Adrenal gland (tissue), 12 donors: Measurements from ENCODE around the gene GGPS1. TPM values are rescaled to one million over a fixed set of nuclear protein-coding genes. Genes with fewer than 3 reads are reported as not detected.

Experiments used
- DNase-seq, 7 donors: peaks; one replicate each; pipeline ENCODE4 v3.0.0-alpha.2; 2019 to 2020
- H3K27ac ChIP-seq, 5 donors: fragments of 200-600 bp; sonication (generic) in 4 of 5; 1 replicate in 3 of 5; 2 replicates in 2 of 5; pipeline versions ENCODE4 v1.5.1 to v1.8.0; 2016 to 2020; ENCODE audit warnings: mild to moderate bottlenecking in 1 of 5
- H3K27me3 ChIP-seq: fragments of 200-600 bp; 2 replicates; pipeline ENCODE4 v1.8.0; 2021
- H3K36me3 ChIP-seq, 2 donors: fragments of 200-600 bp; replicated peaks in 1 of 2; 1 replicate in 1 of 2; 2 replicates in 1 of 2; pipeline versions ENCODE4 v1.5.1 to v1.8.0; 2018 to 2022
- H3K4me1 ChIP-seq, 2 donors: fragments of 200-600 bp; replicated peaks in 1 of 2; 1 replicate in 1 of 2; 2 replicates in 1 of 2; pipeline versions ENCODE4 v1.5.1 to v1.8.0; 2018 to 2021
- H3K4me3 ChIP-seq, 4 donors: fragments of 200-600 bp; sonication (generic) in 3 of 4; one replicate each; pipeline ENCODE4 v1.5.1; 2016 to 2018
- H3K9me3 ChIP-seq, 3 donors: fragments of 200-600 bp; sonication (generic) in 1 of 3; replicated peaks in 1 of 3; 1 replicate in 2 of 3; 2 replicates in 1 of 3; pipeline versions ENCODE4 v1.5.1 to v1.8.0; 2016 to 2021
- CTCF ChIP-seq, 6 experiments: fragments of 450-650 bp in 4 of 6; fragments of 200-600 bp in 2 of 6; sonication (generic) in 1 of 6; IDR thresholded peaks; 1 replicate in 5 of 6; 2 replicates in 1 of 6; pipeline versions ENCODE4 v1.5.1 to v1.8.0; 2016 to 2021; ENCODE audit warnings: antibody characterized with exemption in 6 of 6, mild to moderate bottlenecking in 2 of 6, moderate library complexity in 1 of 6
- POLR2A ChIP-seq, 2 donors: fragments of 450-650 bp; IDR thresholded peaks; one replicate each; pipeline ENCODE4 v1.6.1; 2017; ENCODE audit warnings: antibody characterized with exemption in 2 of 2, mild to moderate bottlenecking in 2 of 2, moderate library complexity in 1 of 2
- WGBS, 4 donors: extraction: QIAGEN DNeasy Blood & Tissue Kit in 2 of 4; methylation state at CpG; one replicate each; pipeline versions ENCODE4 v1.1.5 to v1.1.7; 2013 to 2017; 5-methylcytosine and 5-hydroxymethylcytosine counted together
- intact Hi-C, 2 donors: fragments of 100-400 bp; cut with DNase I; formaldehyde crosslinking; loops; one replicate each; pipeline versions ENCODE4 v1.14.1 to v1.15.0; 2022 to 2023
- polyA plus RNA-seq, 3 donors: library from polyadenylated mRNA; stranded (reverse); fragments of 200-250 nt in 2 of 3; fragments of 350-450 nt in 1 of 3; fragmentation: Illumina TruSeq in 1 of 3; extraction: RNeasy Lipid Tissue Mini Kit (QIAGEN cat#74804) in 1 of 3; gene quantifications; one replicate each; pipeline ENCODE4 v1.2.3, GENCODE V29; 2013 to 2014
- total RNA-seq, 9 donors: library from RNA; depleted of rRNA in 4 of 9; stranded (reverse); fragments of >200 nt in 4 of 9; fragments of 120-200 nt in 1 of 9; fragmentation: NEBNext Ultra II Directional in 1 of 9; extraction: Animal tissue kit (Norgen Biotek cat#: 25700) in 1 of 9; gene quantifications; one replicate each; pipeline versions ENCODE4 v1.1.0 to v1.2.4, GENCODE V29; 2013 to 2023
- donor health status: healthy with polysubstance abuse.
- donor health status: Bipolar disorder and iron deficiency.
- donor health status: DM: yes; HTN: yes; CAD: no.
- donor health status: DM: no; HTN: no; CAD: no.
- donor health status: DM: no; HTN: no; CAD: no.
- donor health status: DM: yes; HTN: yes; CAD: no.

The GGPS1 gene
- total and polyA plus RNA-seq, 12 donors: 12.6 to 63.7 (median 34.6) TPM

GRCh38 chr1:235366286-235366685 lies 37.9 kb downstream of the GGPS1 start:
- TF ChIP-seq CTCF (IDR thresholded peaks at IDR 0.05) (no peak), POLR2A (IDR thresholded peaks at IDR 0.05) (no peak)
- Histone ChIP-seq H3K4me1 (peaks cover 6 to 8% of the 10 kb centered on the region in 2 donors), H3K27me3 (no peaks in the 10 kb centered on the region), H3K9me3 (no peaks in the 10 kb centered on the region), H3K4me3 (no peak overlapping the region), H3K27ac (no peak overlapping the region), H3K36me3 (no peaks in the 10 kb centered on the region)
- intact Hi-C loops: no loop called here
- DNase-seq: no peak
- WGBS, 4 donors: 77 to 82% (median 82%) methylated on average over 5 of the region's 5 CpGs

- H3K27ac ChIP-seq: peak within 1 kb of the TSS; percentile 24 to 87 (median 69)
- H3K36me3 ChIP-seq: no peaks in the 10 kb centered on the region
- peak; percentile 49 to 85 for TF ChIP-seq POLR2A (IDR thresholded peaks at IDR 0.05)
- TF ChIP-seq CTCF (IDR thresholded peaks at IDR 0.05): peak in 4 of 6 experiments; percentile 7 to 31 (median 18)
- no peaks in the 10 kb centered on the region for H3K27me3 ChIP-seq
- peaks cover 6 to 8% of the 10 kb centered on the region in 2 donors for H3K4me1 ChIP-seq
- intact Hi-C loops: no loop called here
- peak; percentile 95 to 98 (median 97) for DNase-seq
- no peaks in the 10 kb centered on the region for H3K9me3 ChIP-seq
- H3K4me3 ChIP-seq: peak within 1 kb of the TSS; percentile 46 to 85 (median 76)
- 0% methylated on average over 21 to 38 of the region's 38 CpGs for WGBS, 4 donors
Observed at GRCh38 chr1:235367000-235367908, 38.9 kb downstream of the GGPS1 start, which contains the start of gene TBCE. TBCE (plus strand) TSS chr1:235367427; CDS start chr1:235380050, 12,623 bp downstream.

GRCh38 chr1:235368428-235368827 lies 40.1 kb downstream of the GGPS1 start:
- Histone ChIP-seq H3K27ac (peak overlapping the region in 1 of 5 donors; percentile 61), H3K4me1 (peaks cover 6 to 8% of the 10 kb centered on the region in 2 donors), H3K27me3 (no peaks in the 10 kb centered on the region), H3K4me3 (peak overlapping the region in 1 of 4 donors; percentile 76), H3K9me3 (no peaks in the 10 kb centered on the region), H3K36me3 (no peaks in the 10 kb centered on the region)
- 73 to 84% (median 79%) methylated on average over 5 of the region's 5 CpGs for WGBS, 4 donors
- DNase-seq: peak in 1 of 7 donors; percentile 40
- intact Hi-C loops: no loop called here
- no peak for TF ChIP-seq CTCF (IDR thresholded peaks at IDR 0.05)
- no peak for TF ChIP-seq POLR2A (IDR thresholded peaks at IDR 0.05)

- DNase-seq: no peak
- Histone ChIP-seq H3K9me3 (no peaks in the 10 kb centered on the region), H3K4me3 (no peak overlapping the region), H3K27ac (no peak overlapping the region), H3K4me1 (peaks cover 6 to 8% of the 10 kb centered on the region in 2 donors), H3K27me3 (no peaks in the 10 kb centered on the region), H3K36me3 (no peaks in the 10 kb centered on the region)
- no peak for TF ChIP-seq POLR2A (IDR thresholded peaks at IDR 0.05)
- intact Hi-C loops: no loop called here
- WGBS, 4 donors: 79 to 89% (median 86%) methylated on average over 5 of the region's 5 CpGs
Observed at GRCh38 chr1:235369802-235370201, 41.4 kb downstream of the GGPS1 start.
